CD1c-positive myeloid dendritic cell (primary cell): ENCODE measurements around the gene ANKRD13A.
"Not testable (repeated sequence)": the region's sequence is repeated elsewhere in the genome, so short reads cannot be mapped to it uniquely, and the experiment has no call there.

Experiments used
- DNase-seq: peaks from one replicate; pipeline ENCODE4 v3.0.0-alpha.2; 2016; ENCODE audit errors: extremely low spot score

Gene ANKRD13A

DNA sequence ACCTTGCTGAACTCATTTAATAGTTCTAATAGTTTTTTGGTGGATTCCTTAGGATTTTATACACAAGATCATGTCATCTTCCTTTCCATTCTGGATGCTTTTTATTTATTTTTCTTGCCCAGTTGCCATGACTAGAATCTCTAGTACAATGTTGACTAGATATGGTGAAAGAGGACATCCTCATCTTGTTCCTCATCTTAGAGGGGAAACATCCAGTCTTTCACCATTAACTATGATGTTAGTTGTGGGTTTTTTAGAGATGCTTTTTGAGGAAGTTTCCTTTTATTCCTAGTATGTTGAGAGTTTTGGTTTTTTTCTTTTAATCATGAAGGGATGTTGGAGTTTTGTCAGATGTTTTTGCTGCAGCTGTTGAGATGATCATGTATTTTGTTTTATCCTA is 8.7 kb downstream of the ANKRD13A start:
- DNase-seq = peak; percentile 92

DNA sequence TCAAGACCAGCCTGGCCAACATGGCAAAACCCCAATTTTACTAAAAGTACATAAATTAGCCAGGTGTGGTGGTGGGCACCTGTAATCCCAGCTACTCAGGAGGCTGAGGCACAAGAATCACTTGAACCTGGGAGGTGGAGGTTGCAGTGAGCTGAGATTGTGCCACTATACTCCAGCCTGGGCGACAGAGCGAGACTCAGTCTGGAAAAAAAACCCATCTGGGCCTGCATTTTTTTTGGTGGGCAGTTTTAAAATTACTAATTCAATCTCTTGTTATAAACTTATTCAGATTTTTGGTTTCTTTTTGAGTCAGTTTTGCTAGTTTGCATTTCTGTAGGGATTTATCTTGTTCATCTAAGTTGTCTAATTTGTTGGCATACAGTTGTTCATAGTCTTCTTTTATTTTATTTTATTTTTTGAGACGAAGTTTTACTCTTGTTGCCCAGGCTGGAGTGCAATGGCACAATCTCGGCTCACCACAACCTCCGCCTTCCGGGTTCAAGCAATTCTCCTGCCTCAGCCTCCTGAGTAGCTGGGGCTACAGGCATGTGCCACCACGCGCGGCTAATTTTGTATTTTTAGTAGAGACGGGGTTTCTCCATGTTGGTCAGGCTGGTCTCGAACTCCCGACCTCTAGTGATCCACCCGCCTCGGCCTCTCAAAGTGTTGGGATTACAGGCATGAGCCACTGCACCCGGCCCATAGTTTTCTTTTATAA is 9.6 kb downstream of the ANKRD13A start:
- DNase-seq = not testable (repeated sequence)

DNA sequence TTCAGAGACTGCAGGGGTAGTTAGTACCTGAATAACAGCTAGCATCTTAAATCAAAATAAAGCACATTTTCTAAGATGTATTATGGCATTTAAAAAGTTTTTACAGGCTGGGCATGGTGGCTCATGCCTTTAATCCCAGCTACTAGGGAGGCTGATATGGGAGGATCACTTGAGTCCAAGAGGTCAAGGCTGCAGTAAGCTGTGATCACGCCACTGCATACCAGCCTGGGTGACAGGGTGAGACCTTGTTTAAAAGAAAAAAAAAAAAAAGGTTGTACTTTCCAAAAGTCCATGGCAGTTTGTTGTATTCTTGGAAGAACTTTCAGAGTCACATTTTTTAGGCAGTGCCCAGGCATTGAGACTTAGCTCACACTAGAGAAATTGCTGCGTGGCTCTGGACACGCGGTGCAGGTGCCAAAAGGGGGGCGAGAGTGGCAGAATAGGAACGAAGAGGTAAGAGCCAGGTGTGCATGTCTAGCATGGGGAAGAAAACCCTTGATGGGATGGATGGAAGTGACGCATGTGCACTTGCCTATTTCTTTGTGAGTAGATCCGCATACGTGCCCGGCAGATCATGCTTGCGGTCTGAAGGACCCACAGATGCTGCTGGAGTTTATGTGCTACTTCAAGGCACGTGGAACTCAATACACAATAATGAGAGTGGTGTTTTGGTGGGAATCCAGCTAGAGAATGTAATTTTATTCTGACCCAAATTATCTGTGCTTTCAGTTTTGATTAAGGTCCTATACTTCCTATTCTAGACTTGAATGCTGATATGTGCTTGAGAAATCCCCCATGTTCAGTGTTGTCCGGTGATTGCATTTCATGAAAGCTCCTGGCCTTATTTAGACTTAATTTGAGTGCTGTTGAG is 11.9 kb downstream of the ANKRD13A start:
- peak; percentile 30 for DNase-seq

DNA sequence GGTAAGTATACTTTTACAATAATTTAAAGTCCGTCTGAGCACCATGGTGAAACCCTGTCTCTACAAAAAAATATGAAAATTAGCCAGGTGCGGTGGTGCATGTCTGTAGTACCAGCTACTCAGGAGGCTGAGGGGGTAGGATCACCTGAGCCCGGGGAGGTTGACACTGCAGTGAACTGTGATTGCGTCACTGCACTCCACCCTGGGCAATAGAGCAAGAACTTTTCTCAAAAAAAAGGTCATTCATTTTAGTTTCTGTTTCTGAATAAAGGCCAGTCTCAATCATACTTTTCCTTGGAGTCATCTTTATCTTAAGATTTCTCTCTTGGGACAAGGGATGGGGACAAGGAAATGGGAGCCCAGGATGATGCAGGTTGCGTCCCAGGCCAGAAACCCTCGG is 12.9 kb downstream of the ANKRD13A start:
- no peak for DNase-seq

DNA sequence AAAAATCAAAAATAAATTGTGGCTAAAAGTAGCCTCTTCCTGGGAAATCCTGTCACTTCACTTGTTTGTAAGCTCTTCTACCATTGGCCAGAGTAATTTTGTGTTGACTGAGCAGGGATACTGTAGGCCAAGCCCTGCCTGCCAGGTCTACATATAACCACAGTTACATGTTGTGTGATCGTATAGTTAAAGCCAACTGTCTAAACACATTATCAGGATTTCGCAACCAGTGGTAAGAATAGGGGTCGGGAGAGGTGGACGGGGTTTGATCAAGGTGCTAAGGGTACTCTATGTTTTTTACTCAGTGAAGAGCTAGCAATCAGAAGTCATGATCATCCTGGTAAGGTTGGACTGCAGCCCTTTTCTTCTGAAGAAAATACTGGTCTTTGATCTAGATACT is 13.4 kb downstream of the ANKRD13A start:
- DNase-seq = no peak

DNA sequence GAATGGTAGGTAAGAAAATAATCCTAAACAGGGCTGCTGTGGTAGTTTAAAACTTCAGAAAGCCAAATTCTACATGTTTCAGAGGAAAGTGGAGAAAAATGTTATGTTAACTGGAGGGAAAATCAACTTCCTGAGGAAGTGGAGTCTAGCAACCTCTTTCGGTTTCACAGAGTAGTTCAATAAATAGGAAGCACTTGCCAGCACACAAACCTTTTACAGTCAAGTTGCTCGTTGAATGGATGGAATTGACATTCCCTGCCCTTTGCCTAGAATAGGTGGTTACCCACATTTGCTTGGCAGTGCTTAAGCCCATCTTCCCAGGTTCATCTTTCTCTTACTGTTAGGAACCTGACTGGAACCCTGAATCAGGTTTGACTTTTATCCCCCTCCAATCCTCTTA is 15.9 kb downstream of the ANKRD13A start:
- DNase-seq = peak; percentile 83

DNA sequence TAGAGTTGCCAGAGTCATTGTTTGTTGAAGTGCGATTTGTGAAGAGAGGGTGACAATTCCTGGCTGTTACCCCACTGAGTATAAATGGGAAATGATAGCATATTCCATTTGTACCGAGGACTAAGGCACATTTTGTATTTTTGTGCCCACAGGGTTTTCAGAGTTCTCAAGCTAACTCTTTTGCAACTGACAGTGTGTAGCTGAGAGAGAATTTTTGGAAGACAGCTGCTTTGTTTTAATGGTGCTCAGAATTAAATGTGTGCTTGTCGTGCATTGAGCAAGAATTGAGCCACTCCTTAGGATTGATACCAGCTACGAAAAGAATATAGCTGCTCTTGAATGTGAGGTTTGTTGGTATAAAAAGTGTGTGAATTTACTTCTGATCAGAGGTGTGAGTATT is 21.7 kb downstream of the ANKRD13A start:
- DNase-seq = no peak

DNA sequence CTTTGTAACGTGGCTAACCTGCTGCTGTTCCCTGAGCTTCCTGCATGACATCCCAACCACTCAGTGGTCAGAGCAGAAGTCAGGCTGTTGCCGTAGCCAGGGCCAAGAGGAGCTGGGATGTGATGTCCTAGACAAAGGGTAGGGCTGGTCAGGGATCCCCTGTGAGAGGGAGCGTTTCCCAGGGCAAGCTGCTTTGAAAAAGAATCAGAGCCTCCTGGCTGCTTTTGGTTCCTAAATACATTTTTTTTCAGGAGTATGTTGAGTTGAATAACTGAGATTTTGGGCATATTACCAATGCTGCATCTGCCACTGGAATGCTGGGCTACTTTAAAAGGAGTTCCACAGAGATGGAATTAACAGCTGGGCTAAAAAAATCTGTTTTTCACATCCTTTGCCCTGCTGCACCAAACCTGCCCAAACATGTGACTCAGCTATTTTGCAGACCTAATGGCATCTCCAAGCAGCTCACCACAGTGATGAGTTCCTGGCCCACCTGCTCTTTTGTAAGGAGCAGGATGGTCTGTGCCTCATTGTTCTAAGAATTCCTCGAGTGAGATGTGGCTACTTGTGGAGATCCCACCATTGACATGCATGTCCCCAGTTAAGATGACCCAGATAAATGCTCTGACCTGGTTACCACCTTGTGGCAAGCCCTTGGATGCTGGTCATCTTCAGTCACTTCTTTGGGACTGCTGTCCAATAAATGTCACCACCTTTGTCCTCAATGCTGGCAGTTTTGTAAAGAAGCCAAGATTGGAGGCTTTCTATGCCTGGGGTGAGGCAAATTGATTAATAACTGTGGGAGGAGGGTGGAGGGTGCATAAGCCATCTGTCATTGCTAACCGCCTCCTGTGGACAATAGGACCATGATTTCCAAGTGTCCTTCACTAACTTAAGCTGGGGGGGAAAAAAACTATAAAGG is 24.1 kb downstream of the ANKRD13A start:
- no peak for DNase-seq

DNA sequence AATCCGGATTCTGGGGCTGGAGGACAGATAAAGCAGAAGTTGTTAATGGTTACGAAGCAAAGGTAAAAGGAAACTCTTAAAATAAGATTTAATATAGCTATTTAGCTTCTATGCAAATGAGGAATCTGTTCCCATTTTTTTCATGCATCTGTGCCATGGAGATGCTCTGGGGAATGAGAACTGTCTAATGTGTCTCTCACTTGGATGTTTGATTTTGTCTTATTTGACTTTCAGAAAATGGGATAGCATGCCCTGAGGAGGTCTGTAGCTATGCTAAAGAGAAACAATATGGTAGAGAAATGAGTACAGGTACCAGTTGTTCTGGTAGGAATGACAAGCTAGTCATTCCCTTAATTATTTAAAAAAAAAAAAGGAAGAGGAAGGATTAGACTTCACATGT is 24.8 kb downstream of the ANKRD13A start:
- no peak for DNase-seq

DNA sequence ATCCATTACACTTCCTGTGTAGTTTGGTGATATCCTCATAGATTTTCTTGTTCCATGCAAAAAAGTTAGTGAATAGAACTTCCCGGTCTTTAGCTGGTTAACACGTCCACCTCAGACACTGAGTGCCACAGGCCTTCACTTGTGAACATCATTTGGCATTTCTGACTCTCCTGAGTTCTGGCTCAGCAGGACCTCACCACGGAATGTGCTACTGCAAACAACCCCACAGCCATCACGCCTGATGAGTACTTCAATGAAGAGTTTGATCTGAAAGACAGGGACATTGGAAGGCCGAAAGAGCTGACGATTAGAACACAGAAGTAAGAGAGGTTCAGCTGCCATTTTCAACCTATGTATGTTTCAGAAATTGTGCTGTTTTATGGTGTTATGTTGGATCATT is 29.1 kb downstream of the ANKRD13A start:
- no peak for DNase-seq

DNA sequence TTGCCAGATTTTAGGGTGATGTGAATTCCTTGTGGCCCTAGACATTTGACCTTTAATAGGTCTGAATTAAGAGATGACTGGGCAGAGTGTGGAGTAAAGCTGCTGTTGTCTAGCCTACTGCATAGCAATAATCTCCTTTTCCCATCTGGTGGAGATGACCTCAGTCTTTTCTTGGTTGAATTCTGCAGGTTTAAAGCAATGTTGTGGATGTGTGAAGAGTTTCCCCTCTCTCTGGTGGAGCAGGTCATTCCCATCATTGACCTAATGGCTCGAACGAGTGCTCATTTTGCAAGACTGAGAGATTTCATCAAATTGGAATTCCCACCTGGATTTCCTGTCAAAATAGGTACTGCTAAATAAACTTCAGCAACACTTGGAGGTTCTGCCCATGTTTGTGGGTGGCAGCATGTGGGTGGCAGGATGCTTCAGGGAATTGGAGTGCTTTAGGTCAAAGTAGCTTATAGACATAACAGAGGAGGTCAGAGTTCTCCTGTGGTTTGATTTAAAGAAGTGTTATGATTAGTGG is 30.1 kb downstream of the ANKRD13A start:
- no peak for DNase-seq

DNA sequence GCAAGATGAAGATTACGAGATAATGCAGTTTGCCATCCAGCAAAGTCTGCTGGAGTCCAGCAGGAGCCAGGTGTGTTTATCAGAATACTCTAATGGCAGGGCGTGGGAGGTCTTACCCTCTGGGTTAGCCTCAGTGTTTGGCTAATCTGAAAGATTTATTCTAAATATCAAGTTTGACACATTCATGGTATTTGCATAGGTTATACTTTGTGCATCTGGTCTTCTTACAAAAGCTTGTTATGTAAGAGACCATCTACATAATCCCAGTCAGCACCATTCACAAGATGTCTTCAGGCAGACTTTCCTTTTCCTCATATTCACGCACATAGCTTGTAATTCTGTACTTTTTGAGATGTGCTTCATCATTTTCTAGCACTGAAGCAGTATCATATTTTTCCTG is 34.7 kb downstream of the ANKRD13A start:
- no peak for DNase-seq

DNA sequence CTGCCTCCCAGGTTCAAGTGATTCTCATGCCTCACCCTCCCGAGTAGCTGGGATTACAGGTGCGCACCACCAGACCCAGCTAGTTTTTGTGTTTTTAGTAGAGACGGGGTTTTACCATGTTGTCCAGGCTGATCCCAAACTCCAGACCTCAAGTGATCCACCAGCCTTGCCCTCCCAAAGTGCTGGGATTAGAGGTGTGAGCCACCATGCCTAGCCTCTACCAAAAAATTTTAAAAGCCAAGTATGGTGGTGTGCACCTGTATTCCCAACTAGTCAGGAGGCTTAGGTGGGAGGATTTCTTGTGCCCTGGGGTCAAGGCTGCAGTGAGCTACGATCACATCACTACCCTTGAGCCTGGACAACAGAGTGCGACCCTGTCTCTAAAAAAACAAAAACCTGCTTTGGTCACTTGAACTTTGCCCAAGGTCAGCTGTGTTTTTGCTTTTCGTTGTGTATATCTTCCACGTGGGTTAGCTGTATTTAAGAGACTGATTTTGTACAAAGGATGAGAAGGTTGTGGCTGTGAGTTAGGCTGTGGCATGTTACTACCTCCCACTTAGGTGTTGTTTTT is 36.4 kb downstream of the ANKRD13A start:
- no peak for DNase-seq

DNA sequence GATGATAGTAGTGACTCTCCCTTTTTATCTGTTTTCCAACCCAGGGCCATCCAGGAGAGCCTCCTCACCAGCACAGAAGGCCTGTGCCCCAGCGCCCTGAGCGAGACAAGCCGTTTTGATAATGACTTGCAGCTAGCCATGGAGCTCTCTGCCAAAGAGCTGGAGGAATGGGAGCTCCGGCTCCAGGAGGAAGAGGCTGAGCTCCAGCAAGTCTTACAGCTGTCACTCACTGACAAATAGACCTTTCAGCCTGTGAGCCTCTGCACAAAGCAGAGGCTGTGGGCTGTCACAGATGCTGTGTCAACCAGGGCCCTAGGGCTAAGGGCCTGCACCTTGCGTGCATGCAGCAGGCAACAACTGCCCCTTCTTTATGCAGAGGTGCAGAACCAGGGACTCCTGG is 38.1 kb downstream of the ANKRD13A start:
- no peak for DNase-seq

DNA sequence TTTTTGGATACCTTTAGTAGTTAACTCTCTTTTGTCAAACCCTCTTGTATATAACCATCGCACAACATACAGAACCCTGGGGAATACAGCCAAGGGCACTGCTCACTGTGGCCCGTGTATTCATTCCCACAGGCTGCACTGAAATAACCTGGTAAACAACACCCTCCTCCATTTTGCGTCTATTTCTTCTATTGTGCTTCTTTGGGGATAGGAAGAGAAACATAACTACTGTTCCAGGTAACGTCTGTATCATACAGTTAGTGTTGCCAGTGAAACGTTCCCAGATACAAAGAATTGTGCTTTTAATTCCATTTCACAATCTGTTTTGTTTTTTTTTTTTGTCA is 39.5 kb downstream of the ANKRD13A start:
- no peak for DNase-seq

DNA sequence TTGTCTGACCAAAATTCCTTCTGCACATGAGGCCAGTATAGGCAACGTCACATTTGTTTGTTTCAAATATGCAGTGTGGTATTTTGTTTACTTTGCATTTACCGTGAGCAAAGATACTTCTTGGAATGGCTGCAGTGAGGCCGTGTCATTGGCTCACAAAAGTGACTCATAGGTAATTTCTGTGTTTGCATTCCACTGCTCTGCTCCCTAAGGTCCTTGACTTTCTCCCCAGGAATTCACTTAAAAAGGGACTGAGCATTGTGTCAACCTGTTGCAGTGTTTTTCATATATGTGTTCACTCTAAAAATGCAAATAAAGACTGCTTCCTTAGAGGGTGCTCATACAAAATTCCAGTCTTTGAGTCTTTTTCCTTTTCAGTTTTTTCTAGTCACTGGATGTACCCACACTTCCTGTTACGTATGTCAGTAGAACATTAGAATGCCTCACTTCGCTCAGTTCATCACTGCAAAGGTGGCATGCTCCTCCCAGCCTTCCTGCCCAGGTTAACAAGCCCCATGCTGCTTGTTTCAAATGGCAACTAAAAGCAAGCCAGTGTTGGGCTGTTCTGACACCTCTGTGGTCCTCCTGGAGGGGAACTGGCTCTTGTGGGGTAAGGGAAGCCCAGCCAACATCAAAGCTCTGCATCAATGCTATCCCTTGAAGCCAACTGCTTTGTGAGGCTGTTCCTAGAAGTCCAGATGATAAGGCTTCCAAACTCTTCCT is 40.0 kb downstream of the ANKRD13A start:
- DNase-seq = no peak

DNA sequence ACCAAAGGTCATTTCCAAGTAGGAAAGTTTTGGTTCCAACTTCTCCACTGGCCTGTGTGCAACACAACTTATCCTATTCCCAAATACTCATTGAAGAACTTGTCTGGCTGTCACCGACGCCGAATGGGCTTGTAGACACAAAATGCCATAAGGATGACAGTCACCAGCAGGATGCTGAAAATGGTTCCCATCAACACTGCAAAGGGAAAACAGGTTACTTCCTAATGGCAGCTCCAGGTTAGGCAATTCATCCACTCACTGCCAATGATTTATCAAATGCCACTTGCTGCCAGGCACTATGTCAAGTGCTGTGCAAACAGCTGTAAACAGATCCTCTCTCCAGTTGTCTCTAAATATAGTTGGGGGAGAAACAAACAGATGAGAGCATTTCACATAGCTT is 43.0 kb downstream of the ANKRD13A start:
- no peak for DNase-seq

DNA sequence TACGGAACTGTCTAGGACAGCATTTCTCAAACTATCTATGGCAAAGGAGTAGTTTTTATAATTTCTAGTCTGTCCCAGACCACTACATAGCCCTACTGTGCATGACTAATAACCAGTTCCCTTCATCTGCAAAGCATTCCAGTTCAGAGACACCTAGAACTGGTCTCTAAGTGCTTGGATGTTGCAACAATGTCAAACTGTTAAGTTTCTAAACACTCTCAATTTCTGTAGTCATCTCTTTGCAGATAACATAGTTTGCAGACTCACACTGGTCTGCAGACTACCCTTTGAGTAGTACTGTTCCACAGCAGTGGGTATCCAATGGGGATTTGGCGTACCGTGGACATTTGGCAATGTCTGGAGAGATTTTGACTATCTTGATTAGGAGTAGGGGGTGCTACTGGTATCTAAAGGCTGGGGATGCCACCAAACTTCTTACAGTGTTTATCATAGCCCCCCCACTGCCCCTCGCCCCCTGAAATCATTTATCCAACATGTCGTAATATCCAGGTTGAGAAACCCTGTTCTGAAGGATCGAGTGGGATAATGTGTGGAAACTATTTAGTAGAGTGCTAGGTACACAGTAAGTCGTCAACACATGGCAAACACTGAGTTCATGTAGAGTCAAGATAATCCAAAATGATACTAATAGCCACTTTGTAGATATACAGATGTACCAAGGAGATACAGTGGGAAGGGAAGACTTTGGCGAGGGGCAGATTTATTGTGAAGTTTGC is 47.4 kb downstream of the ANKRD13A start:
- no peak for DNase-seq

DNA sequence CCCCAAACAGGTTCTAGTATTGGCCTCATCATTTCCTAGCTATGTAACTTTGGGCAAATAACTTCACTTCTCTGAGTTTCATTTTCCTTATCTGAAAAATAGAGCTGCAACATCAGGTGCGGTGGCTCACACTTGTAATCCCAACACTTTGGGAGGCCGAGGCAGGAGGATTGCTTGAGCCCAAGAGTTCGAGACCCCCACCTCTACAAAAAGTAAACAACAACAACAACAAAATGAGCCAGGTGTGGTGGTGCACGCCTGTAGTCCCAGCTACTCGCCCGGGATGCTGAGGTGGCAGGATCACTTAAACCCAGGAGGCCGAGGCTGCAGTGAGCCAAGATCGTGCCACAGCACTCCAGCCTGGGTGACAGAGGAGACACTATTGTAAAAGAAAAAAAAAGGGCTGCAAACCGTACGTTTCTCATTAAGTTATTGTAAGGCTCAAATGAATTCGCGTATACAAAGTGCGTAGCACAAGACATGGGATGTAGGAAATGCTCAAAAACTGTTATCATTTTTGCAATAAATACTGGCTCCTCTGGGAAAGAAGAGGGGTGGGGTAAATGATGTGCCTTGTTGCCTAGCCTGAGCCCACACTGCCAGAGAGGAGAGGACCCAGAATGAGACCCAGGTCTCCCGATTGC is 48.2 kb downstream of the ANKRD13A start:
- no peak for DNase-seq
